HL-60 (cell line): ENCODE measurements around the gene EMP1.
A peak's percentile ranks its signal among the peaks of the same experiment; 100 is the strongest.

Experiments used
- DNase-seq, 2 experiments: peaks; one replicate each; pipeline ENCODE4 v3.0.0-alpha.2; 2010 to 2020; ENCODE audit warnings: low read depth in 1 of 2, low spot score in 1 of 2
- H3K27ac ChIP-seq: fragments of 250-450 bp; sonication (Bioruptor Pico); replicated peaks from 2 replicates; pipeline ENCODE4 v1.5.1; 2020; ENCODE audit warnings: mild to moderate bottlenecking, moderate library complexity
- H3K27me3 ChIP-seq: fragments of 250-450 bp; sonication (Bioruptor Pico); 2 replicates; pipeline ENCODE4 v1.5.1; 2021; ENCODE audit warnings: mild to moderate bottlenecking, moderate library complexity; ENCODE audit not compliant: insufficient read depth, poor library complexity, severe bottlenecking
- H3K4me3 ChIP-seq: replicated peaks from 2 replicates; pipeline ENCODE4 v1.5.1; 2011; ENCODE audit warnings: mild to moderate bottlenecking, control low read depth, low read length; ENCODE audit not compliant: insufficient read depth
- CTCF ChIP-seq: IDR thresholded peaks from one replicate; pipeline ENCODE4 v1.5.1; 2011; ENCODE audit warnings: low read length, control low read depth, inconsistent platforms; ENCODE audit not compliant: insufficient read depth
- GABPA ChIP-seq: IDR thresholded peaks from 2 replicates; pipeline ENCODE4 v1.6.1; 2012; ENCODE audit warnings: low read depth
- POLR2AphosphoS5 ChIP-seq: IDR thresholded peaks from 2 replicates; pipeline ENCODE4 v1.6.1; 2012; ENCODE audit warnings: low read depth
- REST ChIP-seq: IDR thresholded peaks from 2 replicates; pipeline ENCODE4 v1.6.1; 2012; ENCODE audit warnings: low read depth; ENCODE audit not compliant: insufficient replicate concordance
- SPI1 ChIP-seq: IDR thresholded peaks from 2 replicates; pipeline ENCODE4 v1.6.1; 2012; ENCODE audit warnings: low read depth, mild to moderate bottlenecking, borderline replicate concordance

Gene EMP1

GRCh38 chr12:13161172-13161571 lies 35.4 kb upstream of the EMP1 start:
- no peak for DNase-seq
- TF ChIP-seq CTCF (peak; percentile 16), POLR2AphosphoS5 (no peak)
- H3K4me3 ChIP-seq = no peak overlapping the region
- no peaks in the 10 kb centered on the region for H3K27me3 ChIP-seq
- H3K27ac ChIP-seq = no peak overlapping the region

- no peak for TF ChIP-seq CTCF
- TF ChIP-seq REST = no peak
- no peak for TF ChIP-seq SPI1
- no peak for TF ChIP-seq POLR2AphosphoS5
- TF ChIP-seq GABPA = no peak
- Histone ChIP-seq H3K4me3 (no peak overlapping the region), H3K27me3 (no peaks in the 10 kb centered on the region), H3K27ac (no peak overlapping the region)
- DNase-seq = no peak
Observed at GRCh38 chr12:13162904-13163303, 33.6 kb upstream of the EMP1 start.

GRCh38 chr12:13163868-13164635 lies 32.5 kb upstream of the EMP1 start:
- no peak for TF ChIP-seq CTCF
- TF ChIP-seq REST = no peak
- TF ChIP-seq GABPA = no peak
- no peak for TF ChIP-seq POLR2AphosphoS5
- TF ChIP-seq SPI1 = no peak

More at GRCh38 chr12:13163868-13164635, 32.5 kb upstream of the EMP1 start:
- Histone ChIP-seq H3K27ac (peak overlapping the region; percentile 55; the same call in 1 of the 2 replicates), H3K4me3 (no peak overlapping the region), H3K27me3 (no peaks in the 10 kb centered on the region)
- no peak for DNase-seq
